GM19372 (cell line): ENCODE data around the gene DDHD1.
"Not testable (repeated sequence)": the region's sequence is repeated elsewhere in the genome, so short reads cannot be mapped to it uniquely, and the experiment has no call there.

Experiments used
- ATAC-seq: cut with Tn5 transposase; IDR thresholded peaks from one replicate; pipeline ENCODE4 v1.9.1; 2021; ENCODE audit warnings: mild to moderate bottlenecking, low read depth, moderate library complexity; ENCODE audit not compliant: unreplicated experiment

The DDHD1 gene

GRCh38 chr14:53152184-53152886, 788 bp downstream of the DDHD1 start:
- peak; percentile 24 for ATAC-seq

GRCh38 chr14:53151523-53152183, 1.5 kb downstream of the DDHD1 start:
- no peak for ATAC-seq

DNA sequence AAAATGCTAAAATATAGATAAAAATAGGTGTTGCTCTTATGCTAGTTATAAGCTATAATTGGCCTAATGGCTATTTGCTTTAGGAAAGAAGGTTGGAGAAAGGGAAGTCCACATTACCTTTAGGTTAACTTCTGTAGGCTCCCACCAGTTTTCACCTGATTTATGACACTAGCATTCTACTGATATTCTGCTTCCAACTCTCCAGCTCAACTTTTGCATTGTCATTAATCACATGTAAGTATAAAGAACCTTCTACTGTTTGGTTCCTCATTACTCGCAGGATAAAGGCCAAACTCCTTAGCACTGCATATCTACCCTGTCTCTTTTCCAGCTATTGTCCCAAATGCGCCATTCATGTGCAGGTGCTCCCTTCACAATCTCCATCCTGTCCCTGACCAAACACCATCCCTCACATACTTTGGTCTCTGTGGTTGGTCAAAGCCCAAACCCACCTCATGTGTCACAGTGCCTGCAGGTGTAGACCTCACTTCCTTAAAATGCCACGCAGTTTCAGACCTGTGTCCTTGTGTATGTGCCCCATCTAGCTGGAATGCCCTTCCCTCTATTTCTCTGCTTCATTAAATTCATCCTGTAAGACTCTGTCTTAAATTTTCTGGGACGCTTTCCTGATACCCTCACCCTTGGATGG, 3.3 kb downstream of the DDHD1 start:
- ATAC-seq = no peak

GRCh38 chr14:53148671-53149070, 4.5 kb downstream of the DDHD1 start:
- no peak for ATAC-seq

DNA sequence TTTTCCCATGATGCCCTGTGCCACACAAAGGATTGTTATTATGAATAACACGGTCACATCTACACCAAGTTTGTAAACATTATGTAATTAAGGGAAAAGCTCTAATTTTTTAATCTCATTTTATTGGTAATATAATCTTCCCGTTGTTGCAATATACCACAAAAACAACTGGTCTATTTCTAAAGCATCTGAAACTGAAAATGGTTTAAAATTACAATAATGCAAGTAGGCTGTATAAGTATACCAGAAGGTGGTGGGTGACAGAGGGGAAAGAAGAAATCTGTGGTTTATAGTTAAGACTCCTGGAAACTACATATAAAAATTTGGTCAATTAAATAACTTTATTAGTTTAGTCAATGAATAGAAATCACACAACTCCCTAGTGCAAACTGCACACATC, 5.2 kb downstream of the DDHD1 start:
- no peak for ATAC-seq

DNA sequence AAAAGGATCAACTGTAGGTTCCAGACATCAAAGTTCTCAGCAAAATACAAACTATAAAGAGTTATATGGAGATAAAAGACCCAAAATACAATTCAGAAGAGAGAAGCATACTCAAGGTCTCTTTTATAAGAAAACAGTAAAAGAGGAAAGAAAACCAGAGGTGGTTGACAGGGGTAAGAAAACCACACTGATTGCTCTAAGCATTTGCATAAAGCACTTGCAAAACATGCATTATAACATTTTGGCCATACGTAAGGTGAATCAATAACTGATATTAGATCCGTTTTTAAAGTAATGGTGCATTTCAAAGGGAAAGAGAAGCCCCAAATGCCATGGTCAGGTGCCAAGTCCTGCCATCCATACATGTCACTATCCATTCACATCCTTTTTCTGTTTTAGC, 5.9 kb downstream of the DDHD1 start:
- peak; percentile 38 for ATAC-seq

DNA sequence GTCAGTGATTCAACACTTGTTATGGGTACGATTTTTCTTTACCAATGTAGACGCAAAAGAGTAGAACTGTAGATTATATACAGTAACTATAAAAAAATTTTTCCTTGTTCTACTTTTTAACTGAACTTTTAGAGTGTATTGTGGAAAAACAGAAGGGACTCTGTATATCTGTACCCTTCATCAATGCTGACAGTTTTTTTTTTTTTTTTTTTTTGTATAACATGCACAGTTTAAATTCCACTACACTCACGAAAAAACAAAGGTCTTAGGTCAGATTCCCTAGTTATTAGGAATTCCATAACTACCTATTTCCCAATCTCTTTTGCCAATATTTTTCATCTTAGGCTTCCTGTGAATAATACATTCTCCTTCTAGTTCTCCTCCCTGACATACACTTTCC, 6.4 kb downstream of the DDHD1 start:
- ATAC-seq = no peak

DNA sequence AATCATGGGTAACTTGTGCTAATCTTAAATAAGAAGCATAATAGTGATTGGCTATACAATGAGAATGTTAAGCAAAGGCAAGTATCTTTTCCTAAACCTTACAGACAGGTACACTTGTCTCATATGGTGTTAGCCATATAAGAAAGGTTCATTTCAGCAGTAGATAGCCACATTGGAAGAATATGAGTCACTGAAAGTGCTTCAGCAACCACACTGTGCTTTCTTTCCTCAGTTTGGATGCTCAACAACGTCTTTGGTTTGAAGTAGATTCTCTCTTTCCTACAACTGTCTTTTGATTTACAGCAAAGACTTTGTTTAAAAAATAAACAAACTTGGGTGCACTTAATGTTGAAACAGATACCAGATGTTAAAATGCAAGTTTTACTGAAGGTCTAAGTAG, 8.9 kb downstream of the DDHD1 start:
- ATAC-seq = peak; percentile 63

- no peak for ATAC-seq
Observed at GRCh38 chr14:53140585-53140984, 12.5 kb downstream of the DDHD1 start.

DNA sequence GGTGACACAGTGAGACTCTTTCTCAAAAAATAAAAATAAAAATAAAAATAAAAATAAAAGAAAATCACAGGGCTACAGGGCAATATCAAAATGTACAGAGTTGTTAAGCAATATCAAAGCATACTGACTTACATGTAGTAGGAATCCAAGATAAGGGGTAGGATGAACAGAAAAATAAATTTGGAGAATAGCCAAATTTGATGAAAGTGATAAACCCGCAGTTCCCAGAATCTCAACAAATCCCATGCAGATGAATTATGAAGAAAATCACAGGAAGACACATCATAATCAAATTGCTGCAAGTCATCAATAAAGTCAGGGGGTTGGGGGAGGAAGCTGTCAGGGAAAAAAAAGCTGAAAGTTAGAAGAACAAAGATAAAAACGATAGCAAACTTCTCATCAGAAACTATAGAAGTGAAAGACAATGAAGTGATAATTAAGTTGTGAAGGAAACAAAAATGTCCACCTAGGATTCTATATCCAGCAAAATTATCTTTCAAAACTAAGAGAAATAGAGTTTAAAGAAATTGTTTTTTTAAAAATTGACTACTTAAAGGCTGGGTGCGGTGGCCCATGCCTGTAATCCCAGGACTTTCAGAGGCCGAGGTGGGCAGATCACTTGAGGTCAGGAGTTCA, 15.4 kb downstream of the DDHD1 start:
- ATAC-seq = no peak

DNA sequence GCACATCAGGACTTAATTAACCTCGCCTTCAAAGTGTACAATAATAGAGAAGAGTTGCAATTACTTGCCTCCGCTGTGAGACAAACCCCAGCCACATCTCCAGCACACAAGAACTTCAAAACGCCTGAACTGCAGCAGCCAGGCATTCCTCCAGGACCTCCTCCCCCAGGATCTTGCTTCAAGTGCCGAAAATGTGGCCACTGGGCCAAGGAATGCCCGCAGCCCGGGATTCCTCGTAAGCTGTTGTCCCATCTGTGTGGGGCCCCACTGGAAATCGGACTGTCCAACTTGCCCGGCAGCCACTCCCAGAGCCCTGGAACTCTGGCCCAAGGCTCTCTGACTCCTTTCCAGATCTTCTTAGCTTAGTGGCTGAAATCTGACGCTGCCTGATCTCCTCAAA, 22.6 kb downstream of the DDHD1 start:
- not testable (repeated sequence) for ATAC-seq

DNA sequence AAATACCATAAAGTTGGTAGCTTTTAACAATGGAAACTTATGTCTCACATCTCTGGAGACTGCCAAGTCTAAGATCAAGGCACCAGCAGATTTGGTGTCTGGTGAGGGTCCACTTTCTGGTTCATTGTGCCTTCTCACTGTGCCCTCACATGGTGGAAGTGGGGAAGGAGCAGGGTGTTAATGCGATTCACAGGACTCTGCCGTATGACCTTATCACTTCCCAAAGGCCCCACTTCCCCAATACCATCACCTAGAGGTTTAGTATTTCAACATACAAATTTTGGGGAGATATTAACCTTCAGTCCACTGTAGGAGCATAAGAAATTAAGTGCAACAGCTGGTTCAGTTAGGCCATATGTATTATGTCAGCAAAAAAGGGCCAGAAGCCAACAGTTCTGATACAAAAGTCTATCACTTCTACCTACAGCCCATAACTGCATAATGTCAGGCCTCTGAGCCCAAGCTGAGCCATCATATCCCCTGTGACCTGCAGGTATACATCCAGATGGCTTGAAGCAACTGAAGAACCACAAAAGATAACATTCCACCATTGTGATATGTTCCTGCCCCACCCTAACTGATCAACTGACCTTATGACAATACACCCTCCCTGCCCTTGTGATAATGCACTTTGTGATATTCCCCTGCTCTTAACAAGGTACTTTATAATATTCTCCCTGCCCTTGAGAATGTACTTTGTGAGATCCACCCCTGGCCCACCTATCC, 24.7 kb downstream of the DDHD1 start:
- ATAC-seq = no peak

DNA sequence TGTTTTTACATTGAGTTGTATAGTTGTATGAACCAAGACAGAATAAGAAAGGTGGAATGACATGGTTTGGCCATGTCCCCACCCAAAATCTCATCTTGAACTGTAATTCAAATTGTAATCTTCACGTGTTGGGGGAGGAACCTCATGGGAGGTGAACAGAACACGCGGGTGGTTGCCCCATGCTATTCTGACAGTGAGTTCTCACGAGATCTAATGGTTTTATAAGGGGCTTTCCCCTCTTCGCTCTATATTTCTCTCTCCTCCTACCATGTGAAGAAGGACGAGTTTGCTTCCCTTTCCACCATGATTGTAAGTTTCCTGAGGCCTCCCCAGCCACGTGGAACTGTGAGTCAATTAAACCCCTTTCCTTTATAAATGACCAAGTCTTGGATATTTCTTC, 25.3 kb downstream of the DDHD1 start:
- no peak for ATAC-seq

DNA sequence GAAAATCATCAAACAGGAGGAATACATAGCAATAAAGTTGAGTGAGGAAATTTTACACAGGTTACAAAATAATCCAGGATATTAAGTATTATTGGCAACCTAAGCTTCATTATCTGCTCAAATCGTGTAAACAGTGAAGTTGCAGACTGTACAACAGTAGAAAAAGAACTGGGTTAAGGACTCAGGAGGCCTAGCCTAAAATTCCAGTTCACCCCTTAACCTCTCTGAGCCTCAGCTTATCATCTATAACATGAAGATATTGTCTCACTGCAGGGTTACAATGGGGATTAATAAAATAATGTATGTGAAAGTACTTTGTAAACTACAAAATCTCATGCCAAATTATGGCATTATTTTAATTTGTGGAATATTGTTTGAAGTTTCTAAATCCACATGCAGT, 26.0 kb downstream of the DDHD1 start:
- no peak for ATAC-seq

DNA sequence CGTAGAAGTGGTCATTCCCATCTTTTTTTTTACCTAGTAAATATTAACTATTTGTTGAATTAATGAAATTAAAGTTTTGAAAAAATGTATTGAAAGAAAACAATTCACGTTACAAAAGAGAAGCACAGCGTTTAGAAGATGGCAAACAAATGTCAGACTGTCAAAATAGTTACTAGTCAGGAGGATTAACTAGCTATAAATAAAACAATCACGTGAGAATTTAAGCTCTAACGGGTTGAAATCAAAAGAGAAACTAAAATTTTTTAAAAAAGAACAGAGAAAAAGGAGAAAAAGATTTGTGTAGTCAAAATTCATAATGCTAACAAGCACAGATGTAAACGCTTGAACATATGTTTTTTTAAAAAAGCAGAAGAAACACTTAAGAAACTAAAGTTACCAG, 26.4 kb downstream of the DDHD1 start:
- ATAC-seq = no peak

- ATAC-seq = no peak
Observed at GRCh38 chr14:53124786-53125185, 28.3 kb downstream of the DDHD1 start.

- ATAC-seq = not testable (repeated sequence)
Observed at GRCh38 chr14:53121419-53121818, 31.7 kb downstream of the DDHD1 start.

DNA sequence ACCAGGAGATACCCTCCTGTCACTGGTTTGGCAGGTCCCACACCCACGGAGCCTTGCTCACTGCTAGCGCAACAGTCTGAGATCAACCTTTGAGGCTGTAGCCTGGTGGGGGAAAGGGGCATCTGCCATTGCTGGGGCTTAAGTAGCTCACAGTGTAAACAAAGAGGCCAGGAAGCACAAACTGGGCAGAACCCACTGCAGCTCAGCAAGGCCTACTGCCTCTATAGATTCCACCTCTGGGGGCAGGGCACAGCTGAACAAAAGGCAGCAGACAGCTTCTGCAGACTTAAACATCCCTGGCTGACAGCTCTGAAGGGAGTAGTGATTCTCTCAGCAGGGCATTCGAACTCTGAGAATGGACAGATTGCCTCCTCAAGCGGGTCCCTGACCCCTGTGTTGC, 35.6 kb downstream of the DDHD1 start:
- not testable (repeated sequence) for ATAC-seq

GRCh38 chr14:53113989-53114388, 39.1 kb downstream of the DDHD1 start:
- ATAC-seq = no peak

DNA sequence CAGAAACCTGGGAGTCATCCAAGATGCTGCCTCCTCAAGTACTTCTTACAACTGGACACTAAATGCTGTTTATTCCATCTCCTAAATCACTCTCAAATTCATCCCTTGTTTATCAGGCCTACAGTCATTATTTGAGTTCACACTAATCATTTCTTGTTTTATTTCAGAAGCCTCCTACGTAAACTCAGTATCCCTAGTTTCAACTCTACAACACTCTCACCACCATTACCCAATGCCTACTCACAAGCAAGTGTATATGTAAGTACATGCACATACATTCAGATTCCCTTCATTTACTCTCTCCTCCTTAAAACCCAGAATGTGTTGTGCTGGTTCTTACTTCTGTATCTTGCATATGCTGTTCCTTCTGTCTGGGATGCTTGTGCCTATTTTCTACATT, 43.0 kb downstream of the DDHD1 start:
- no peak for ATAC-seq
